ENCODE results near the gene LUZP4.
"Not testable (repeated sequence)": the region's sequence is repeated elsewhere in the genome, so short reads cannot be mapped to it uniquely, and the experiment has no call there.

The LUZP4 gene

DNA sequence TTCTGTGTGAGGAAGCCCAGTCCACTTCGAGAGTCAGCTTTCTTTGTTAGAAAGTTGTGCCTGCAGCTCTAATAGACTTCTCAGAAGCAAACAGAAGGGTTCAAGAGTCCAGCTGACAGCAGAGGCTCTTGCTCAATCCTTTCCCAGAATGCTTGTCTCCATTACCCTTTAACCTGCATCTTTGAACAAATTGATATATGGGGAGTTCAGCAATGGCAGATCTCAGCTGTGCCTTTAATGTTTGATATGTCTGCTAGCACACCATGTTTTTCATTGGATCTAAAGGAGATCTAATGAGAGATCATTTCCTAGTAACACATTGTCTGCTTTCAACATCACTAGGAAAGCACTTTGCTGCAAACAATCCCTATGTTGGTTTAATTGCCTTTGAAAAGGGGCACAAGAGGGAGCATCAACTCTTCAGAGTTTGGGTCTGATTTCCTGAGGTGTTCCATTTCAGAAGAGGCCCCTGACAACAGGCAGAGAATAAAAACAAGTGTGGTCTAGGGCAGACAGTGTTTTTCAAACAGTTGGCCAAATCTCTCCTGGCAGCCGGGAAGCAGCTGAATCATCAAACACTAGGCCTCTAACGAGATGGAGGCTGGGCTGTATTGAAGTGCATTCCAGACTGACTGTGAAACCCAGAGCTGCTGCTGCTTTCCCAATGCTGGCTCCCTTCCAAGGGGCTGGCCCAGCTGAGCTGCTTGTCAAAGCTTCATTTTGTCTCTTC is 55.5 kb downstream of the LUZP4 start:
- CTCF ChIA-PET, result interaction anchor here (1.3 to 1.8 kb wide), 2 partner anchors 13 to 298 kb away, joined by 3 to 5 read pairs; no protein-coding TSS in a partner anchor
- POLR2A ChIA-PET, result no interaction called here
- no peak for DNase-seq (ENCODE audit: extremely low spot score)
- TF ChIP-seq, protein P1, sequence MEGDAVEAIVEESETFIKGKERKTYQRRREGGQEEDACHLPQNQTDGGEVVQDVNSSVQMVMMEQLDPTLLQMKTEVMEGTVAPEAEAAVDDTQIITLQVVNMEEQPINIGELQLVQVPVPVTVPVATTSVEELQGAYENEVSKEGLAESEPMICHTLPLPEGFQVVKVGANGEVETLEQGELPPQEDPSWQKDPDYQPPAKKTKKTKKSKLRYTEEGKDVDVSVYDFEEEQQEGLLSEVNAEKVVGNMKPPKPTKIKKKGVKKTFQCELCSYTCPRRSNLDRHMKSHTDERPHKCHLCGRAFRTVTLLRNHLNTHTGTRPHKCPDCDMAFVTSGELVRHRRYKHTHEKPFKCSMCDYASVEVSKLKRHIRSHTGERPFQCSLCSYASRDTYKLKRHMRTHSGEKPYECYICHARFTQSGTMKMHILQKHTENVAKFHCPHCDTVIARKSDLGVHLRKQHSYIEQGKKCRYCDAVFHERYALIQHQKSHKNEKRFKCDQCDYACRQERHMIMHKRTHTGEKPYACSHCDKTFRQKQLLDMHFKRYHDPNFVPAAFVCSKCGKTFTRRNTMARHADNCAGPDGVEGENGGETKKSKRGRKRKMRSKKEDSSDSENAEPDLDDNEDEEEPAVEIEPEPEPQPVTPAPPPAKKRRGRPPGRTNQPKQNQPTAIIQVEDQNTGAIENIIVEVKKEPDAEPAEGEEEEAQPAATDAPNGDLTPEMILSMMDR (IDR thresholded peaks at IDR 0.05; ENCODE audit: control extremely low read depth, extremely low read depth, low read depth, missing control alignments), result no peak

DNA sequence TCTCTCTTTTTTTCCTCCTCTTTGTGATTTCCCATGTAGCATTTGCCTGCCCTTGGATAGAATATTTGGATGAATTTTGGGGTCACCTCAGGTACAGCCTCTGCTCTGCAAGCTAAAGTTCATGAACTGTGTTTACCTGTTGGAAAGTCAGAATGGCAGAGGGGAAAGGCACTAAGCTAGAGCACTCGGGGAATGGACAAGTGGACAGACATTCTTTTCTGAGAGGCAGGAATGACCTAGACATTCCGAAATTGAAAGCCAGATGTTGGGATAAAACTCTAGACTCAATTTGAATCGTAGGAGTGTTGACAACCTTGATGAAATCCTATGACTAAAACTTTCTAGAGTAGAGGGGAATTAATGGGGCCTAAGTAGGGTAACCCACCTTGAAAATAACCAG is 56.1 kb downstream of the LUZP4 start:
- POLR2A ChIA-PET, result no interaction called here
- CTCF ChIA-PET, result no interaction called here
- TF ChIP-seq, protein P1 (IDR thresholded peaks at IDR 0.05; ENCODE audit: control extremely low read depth, extremely low read depth, low read depth, missing control alignments), result no peak
- DNase-seq (ENCODE audit: extremely low spot score), result no peak

DNA sequence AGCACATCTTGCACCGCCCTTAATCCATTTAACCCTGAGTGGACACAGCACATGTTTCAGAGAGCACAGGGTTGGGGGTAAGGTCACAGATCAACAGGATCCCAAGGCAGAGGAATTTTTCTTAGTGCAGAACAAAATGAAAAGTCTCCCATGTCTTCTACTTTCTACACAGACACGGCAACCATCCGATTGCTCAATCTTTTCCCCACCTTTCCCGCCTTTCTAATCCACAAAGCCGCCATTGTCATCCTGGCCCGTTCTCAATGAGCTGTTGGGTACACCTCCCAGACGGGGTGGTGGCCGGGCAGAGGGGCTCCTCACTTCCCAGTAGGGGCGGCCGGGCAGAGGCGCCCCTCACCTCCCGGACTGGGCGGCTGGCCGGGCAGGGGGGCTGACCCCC is 57.2 kb downstream of the LUZP4 start:
- not testable (repeated sequence) for DNase-seq (ENCODE audit: extremely low spot score)

DNA sequence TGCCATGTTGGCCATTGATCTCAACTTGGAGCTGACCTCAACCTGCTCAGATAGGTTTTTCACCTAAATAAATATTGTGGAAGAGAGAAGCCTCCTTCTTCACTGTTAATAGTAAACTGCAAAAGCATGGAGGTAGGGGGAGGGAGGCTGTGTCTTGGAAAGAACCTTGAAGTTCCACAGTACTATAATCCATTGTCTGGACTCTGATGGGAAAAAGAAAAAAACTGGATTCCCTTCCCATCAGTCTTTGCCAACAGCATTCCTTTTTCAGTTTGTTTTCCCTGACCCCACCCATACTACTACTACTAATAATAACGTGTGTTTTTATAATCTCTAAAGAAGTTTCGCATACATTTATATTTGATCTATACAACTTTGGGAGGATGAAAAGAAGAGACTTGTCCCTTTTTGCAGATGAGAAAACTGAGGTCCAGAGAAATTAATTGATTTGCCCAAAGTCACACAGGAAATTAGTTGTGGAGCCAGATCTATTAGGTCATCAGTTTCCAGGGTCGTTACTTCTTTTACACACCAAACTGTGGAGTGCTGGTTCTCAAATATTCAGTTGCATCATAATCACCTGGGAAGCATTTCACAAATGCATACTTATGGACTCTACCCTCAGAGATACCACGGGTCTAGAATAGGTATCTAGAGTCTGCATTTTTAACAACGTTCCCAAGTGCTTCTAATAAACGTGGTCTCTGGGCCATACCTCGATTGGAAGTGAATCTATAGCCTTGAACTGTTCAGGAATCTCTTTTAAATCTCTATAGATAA is 59.1 kb downstream of the LUZP4 start:
- TF ChIP-seq, protein P1 (IDR thresholded peaks at IDR 0.05; ENCODE audit: control extremely low read depth, extremely low read depth, low read depth, missing control alignments), result no peak
- ChIA-PET CTCF (no interaction called here), POLR2A (no interaction called here)
- DNase-seq (ENCODE audit: extremely low spot score), result no peak

More for the DNA sequence above, 57.2 kb downstream of the LUZP4 start:
- CTCF ChIA-PET, POLR2A ChIA-PET: not testable (repeated sequence)

DNA sequence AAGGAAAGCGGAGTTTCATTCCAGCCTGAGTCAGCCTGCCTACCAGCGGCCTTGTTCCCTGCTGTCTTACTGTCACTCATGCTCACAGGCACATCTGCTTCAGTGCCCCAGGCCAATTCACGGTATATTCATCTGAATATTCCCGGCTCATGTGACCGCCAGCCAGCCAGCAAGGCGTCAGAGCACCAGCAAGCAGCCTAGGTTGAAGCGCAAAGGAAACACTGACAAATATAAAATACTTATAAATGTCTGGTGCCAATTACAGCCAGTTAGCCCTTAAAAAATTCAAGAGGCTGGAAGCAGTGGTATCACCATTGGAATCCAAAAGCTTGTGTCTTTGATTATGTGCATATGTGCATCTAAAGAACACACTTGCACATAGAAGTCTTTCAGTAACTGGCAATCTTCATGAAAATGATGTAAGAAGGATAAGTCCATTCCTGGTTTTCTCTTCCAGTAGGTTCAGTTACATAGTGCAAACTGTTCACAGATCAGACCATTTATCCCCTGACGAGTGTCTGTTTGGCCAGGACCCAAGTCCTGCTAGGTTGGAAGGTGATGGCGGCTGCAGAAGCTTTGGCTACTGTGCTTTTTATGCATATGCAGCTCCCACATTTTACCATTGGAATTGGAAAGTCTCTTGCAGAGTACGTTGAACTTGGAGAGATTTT is 61.3 kb downstream of the LUZP4 start:
- POLR2A ChIA-PET, result no interaction called here
- no peak for DNase-seq (ENCODE audit: extremely low spot score)
- TF ChIP-seq, protein P1 (IDR thresholded peaks at IDR 0.05; ENCODE audit: control extremely low read depth, extremely low read depth, low read depth, missing control alignments), result no peak
- CTCF ChIA-PET, result no interaction called here

DNA sequence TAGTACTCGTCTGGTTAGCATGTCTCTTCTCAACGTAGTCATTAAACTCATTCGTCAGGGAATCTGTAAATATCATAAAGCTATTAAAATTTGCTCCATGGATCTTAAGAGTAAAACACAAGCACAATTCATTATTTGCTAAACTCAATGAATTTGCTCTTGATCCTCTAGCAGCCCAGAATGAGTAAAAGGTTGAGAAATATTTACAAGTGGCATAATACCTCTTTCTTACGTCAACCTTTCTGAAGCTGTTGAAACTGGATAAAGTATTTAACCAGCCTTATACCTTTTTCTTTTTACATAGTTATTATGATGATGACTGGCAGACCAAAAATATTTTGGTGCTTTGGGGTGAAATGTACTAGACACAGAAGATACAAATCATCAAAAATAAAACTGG is 66.9 kb downstream of the LUZP4 start:
- TF ChIP-seq, protein P1 (IDR thresholded peaks at IDR 0.05; ENCODE audit: control extremely low read depth, extremely low read depth, low read depth, missing control alignments), result no peak
- ChIA-PET POLR2A (no interaction called here), CTCF (interaction anchor here (0.9 to 1.1 kb wide), 2 partner anchors 8 to 25 kb away, joined by 3 read pairs; no protein-coding TSS in a partner anchor)

More for the DNA sequence above, 66.9 kb downstream of the LUZP4 start:
- no peak for DNase-seq (ENCODE audit: extremely low spot score)

All from GM10248 (cell line).